HEK293 (cell line): ENCODE measurements around the gene MOSMO.

ENCODE experiments used
- CTCF ChIA-PET: fragments of 350-600 bp; formaldehyde crosslinking; extraction: SDS; loops from one replicate; lab custom pipeline; 2021; ENCODE audit warnings: antibody characterized with exemption; lab: Yijun Ruan, JAX
- POLR2A ChIA-PET: fragments of 300-600 bp; formaldehyde crosslinking; extraction: SDS; loops from one replicate; lab custom pipeline; 2020; ENCODE audit warnings: antibody characterized with exemption, inconsistent platforms; lab: Yijun Ruan, JAX
- H3K27ac ChIP-seq: fragments of 200-500 bp; sonication (Bioruptor generic); 2 replicates; pipeline ENCODE4 v1.5.1; 2014; ENCODE audit warnings: low read depth, low read length, control low read depth, inconsistent platforms; ENCODE audit errors: extremely low read depth
- H3K36me3 ChIP-seq, 2 experiments: fragments of 200-500 bp in 1 of 2; sonication (Bioruptor generic) in 1 of 2; 1 replicate in 1 of 2; 2 replicates in 1 of 2; pipeline ENCODE4 v1.5.1; 2014 to 2017; ENCODE audit warnings: inconsistent platforms in 2 of 2, low read length in 2 of 2; ENCODE audit not compliant: control insufficient read depth in 2 of 2, insufficient read depth in 1 of 2
- H3K4me1 ChIP-seq: fragments of 200-500 bp; sonication (Bioruptor generic); 2 replicates; pipeline ENCODE4 v1.5.1; 2014; ENCODE audit warnings: mild to moderate bottlenecking, low read length, inconsistent platforms; ENCODE audit not compliant: control insufficient read depth, insufficient read depth
- H3K4me3 ChIP-seq: 2 replicates; pipeline ENCODE4 v1.5.1; 2011; ENCODE audit warnings: low read depth, mild to moderate bottlenecking, control low read depth, low read length, moderate library complexity
- H3K9me3 ChIP-seq: fragments of 200-500 bp; sonication (Bioruptor generic); 2 replicates; pipeline ENCODE4 v1.5.1; 2014; ENCODE audit warnings: low read depth, low read length, inconsistent platforms; ENCODE audit not compliant: control insufficient read depth, insufficient read depth
- ATF2 ChIP-seq: fragments of 450-650 bp; formaldehyde crosslinking; IDR thresholded peaks from 2 replicates; pipeline ENCODE4 v1.5.1; 2016; ENCODE audit warnings: missing biosample characterization, missing genetic modification characterization, low read depth
- KLF16 ChIP-seq: fragments of 450-650 bp; formaldehyde crosslinking; IDR thresholded peaks from 2 replicates; pipeline ENCODE4 v1.5.1; 2017; ENCODE audit warnings: missing biosample characterization, missing genetic modification characterization
- PRDM10 ChIP-seq: fragments of 450-650 bp; formaldehyde crosslinking; IDR thresholded peaks from 2 replicates; pipeline ENCODE4 v1.5.1; 2016; ENCODE audit warnings: missing biosample characterization, missing genetic modification characterization
- TRIM28 ChIP-seq: IDR thresholded peaks from 2 replicates; pipeline ENCODE4 v1.6.1; 2011; ENCODE audit warnings: low read length, control low read depth, borderline replicate concordance
- WT1 ChIP-seq: fragments of 450-650 bp; formaldehyde crosslinking; IDR thresholded peaks from 2 replicates; pipeline ENCODE4 v1.5.1; 2016; ENCODE audit warnings: missing biosample characterization, missing genetic modification characterization
- ZBTB10 ChIP-seq: fragments of 450-650 bp; formaldehyde crosslinking; IDR thresholded peaks from 2 replicates; pipeline ENCODE4 v1.5.1; 2016; ENCODE audit warnings: missing biosample characterization, missing genetic modification characterization
- ZIC2 ChIP-seq: fragments of 450-650 bp; formaldehyde crosslinking; IDR thresholded peaks from 2 replicates; pipeline ENCODE4 v1.5.1; 2016; ENCODE audit warnings: missing biosample characterization, missing genetic modification characterization
- ZNF223 ChIP-seq: fragments of 450-650 bp; formaldehyde crosslinking; IDR thresholded peaks from 2 replicates; pipeline ENCODE4 v1.5.1; 2016; ENCODE audit warnings: missing biosample characterization, missing genetic modification characterization
- ZNF473 ChIP-seq: fragments of 450-650 bp; formaldehyde crosslinking; IDR thresholded peaks from 2 replicates; pipeline ENCODE4 v1.5.1; 2017; ENCODE audit warnings: missing biosample characterization, missing genetic modification characterization
- ZNF623 ChIP-seq: fragments of 450-650 bp; formaldehyde crosslinking; IDR thresholded peaks from 2 replicates; pipeline ENCODE4 v1.5.1; 2016; ENCODE audit warnings: missing biosample characterization, missing genetic modification characterization
- ZNF629 ChIP-seq: fragments of 450-650 bp; formaldehyde crosslinking; IDR thresholded peaks from 2 replicates; pipeline ENCODE4 v1.5.1; 2017; ENCODE audit warnings: missing biosample characterization, missing genetic modification characterization
- ZNF785 ChIP-seq: fragments of 450-650 bp; formaldehyde crosslinking; IDR thresholded peaks from 2 replicates; pipeline ENCODE4 v1.5.1; 2016; ENCODE audit warnings: missing biosample characterization, missing genetic modification characterization
- ZNF843 ChIP-seq: fragments of 450-650 bp; formaldehyde crosslinking; IDR thresholded peaks from 2 replicates; pipeline ENCODE4 v1.5.1; 2016; ENCODE audit warnings: missing biosample characterization, missing genetic modification characterization

Gene MOSMO

GRCh38 chr16:22089910-22090309 lies 82.0 kb downstream of the MOSMO start (continued):
- TF ChIP-seq ZBTB10 (tag by site-specific recombination) (no peak), ZNF843 (tag by site-specific recombination) (no peak), ZNF629 (tag by site-specific recombination) (no peak), ZNF623 (tag by site-specific recombination) (no peak), WT1 (tag by site-specific recombination) (no peak)

GRCh38 chr16:22091721-22092120 lies 83.8 kb downstream of the MOSMO start:
- Histone ChIP-seq H3K4me1 (peaks cover 2% of the 10 kb centered on the region; the same call in 1 of the 2 replicates), H3K9me3 (no peaks in the 10 kb centered on the region), H3K27ac (no peak overlapping the region), H3K4me3 (no peak overlapping the region), H3K36me3 (no peaks in the 10 kb centered on the region; a peak in 1 of 3 replicates)
- ChIA-PET CTCF (interaction anchor here (0.7 to 5.5 kb wide), 3 partner anchors 9 to 100 kb away, joined by 3 to 40 read pairs (median 3); no protein-coding TSS in a partner anchor), POLR2A (no interaction called here)
- TF ChIP-seq ATF2 (tag by site-specific recombination) (peak; percentile 49; the same call in 1 of the 2 replicates), TRIM28 (no peak)

GRCh38 chr16:22092143-22092933 lies 84.4 kb downstream of the MOSMO start, which contains the start of gene VWA3A:
Gene VWA3A (plus strand): TSS chr16:22092541. CDS start chr16:22092638, 97 bp downstream.
- no peak within 1 kb of the TSS for H3K27ac ChIP-seq
- CTCF ChIA-PET = interaction anchor here (1.0 to 5.5 kb wide), 3 partner anchors 9 to 96 kb away, joined by 3 to 40 read pairs (median 11); no protein-coding TSS in a partner anchor

More at GRCh38 chr16:22092143-22092933, 84.4 kb downstream of the MOSMO start, which contains the start of gene VWA3A:
- TF ChIP-seq ZNF223 (tag by site-specific recombination) (no peak), ZIC2 (tag by site-specific recombination) (peak; percentile 70), PRDM10 (tag by site-specific recombination) (peak; percentile 99), KLF16 (tag by site-specific recombination) (no peak), ZNF785 (tag by site-specific recombination) (no peak), TRIM28 (0 out of 2 replicates have a peak, but pooled peaks have one; percentile 55), ZNF473 (no peak)
- peaks cover 2% of the 10 kb centered on the region; the same call in 1 of the 2 replicates for H3K4me1 ChIP-seq
- no peaks in the 10 kb centered on the region; a peak in 1 of 3 replicates for H3K36me3 ChIP-seq
- H3K9me3 ChIP-seq = no peaks in the 10 kb centered on the region
- H3K4me3 ChIP-seq = no peak within 1 kb of the TSS
- POLR2A ChIA-PET = no interaction called here
